DND-41 (cell line): ENCODE measurements around the gene ZBTB8B.

Source experiments
- ATAC-seq: fragments of 200-7000 bp; cut with Tn5 transposase; 3 replicates; pipeline ENCODE4 v1.9.1; 2021; ENCODE audit warnings: low read depth; ENCODE audit not compliant: insufficient read depth
- DNase-seq: peaks from one replicate; pipeline ENCODE4 v3.0.0-alpha.2; 2020
- H2AFZ ChIP-seq: 2 replicates; pipeline ENCODE4 v1.6.0; 2012; ENCODE audit warnings: low read depth, low read length
- H3K27ac ChIP-seq: 2 replicates; pipeline ENCODE4 v1.5.1; 2012; ENCODE audit warnings: low read length, inconsistent platforms
- H3K27me3 ChIP-seq: fragments of 200-600 bp; sonication (generic); 2 replicates; pipeline ENCODE4 v1.6.0; 2012; ENCODE audit warnings: low read length, mild to moderate bottlenecking, inconsistent platforms; ENCODE audit not compliant: insufficient read depth, poor library complexity
- H3K36me3 ChIP-seq: 2 replicates; pipeline ENCODE4 v1.5.1; 2012; ENCODE audit warnings: low read length, inconsistent platforms; ENCODE audit not compliant: insufficient read depth
- H3K4me1 ChIP-seq: 2 replicates; pipeline ENCODE4 v1.5.1; 2012; ENCODE audit warnings: mild to moderate bottlenecking, low read length; ENCODE audit not compliant: insufficient read depth
- H3K4me2 ChIP-seq: 2 replicates; pipeline ENCODE4 v1.6.0; 2012; ENCODE audit warnings: mild to moderate bottlenecking, moderate library complexity, low read length, inconsistent platforms; ENCODE audit not compliant: insufficient read depth
- H3K4me3 ChIP-seq, 2 experiments: fragments of 200-600 bp in 1 of 2; shearing (Covaris generic) in 1 of 2; 2 replicates each; pipeline ENCODE4 v1.5.1; 2012 to 2016; ENCODE audit warnings: inconsistent platforms in 2 of 2, low read length in 2 of 2, mild to moderate bottlenecking in 2 of 2, low read depth in 1 of 2, moderate library complexity in 1 of 2
- H3K79me2 ChIP-seq: 2 replicates; pipeline ENCODE4 v1.6.0; 2012; ENCODE audit warnings: low read length, inconsistent platforms; ENCODE audit not compliant: insufficient read depth
- H3K9ac ChIP-seq: 2 replicates; pipeline ENCODE4 v1.6.0; 2012; ENCODE audit warnings: low read depth, mild to moderate bottlenecking, inconsistent platforms, low read length, moderate library complexity
- H3K9me3 ChIP-seq: 2 replicates; pipeline ENCODE4 v1.5.1; 2012; ENCODE audit warnings: low read length, moderate library complexity, mild to moderate bottlenecking, inconsistent platforms; ENCODE audit not compliant: insufficient read depth, severe bottlenecking
- H4K20me1 ChIP-seq: 2 replicates; pipeline ENCODE4 v1.6.0; 2012; ENCODE audit warnings: low read length; ENCODE audit not compliant: insufficient read depth
- CTCF ChIP-seq: IDR thresholded peaks from 2 replicates; pipeline ENCODE4 v1.5.1; 2012; ENCODE audit warnings: borderline replicate concordance, low read length, moderate library complexity, mild to moderate bottlenecking; ENCODE audit not compliant: poor library complexity, severe bottlenecking; ENCODE audit errors: extremely low read depth
- EZH2 ChIP-seq: IDR thresholded peaks from 3 replicates; pipeline ENCODE4 v1.6.1; 2012; ENCODE audit warnings: borderline replicate concordance, low read depth, mild to moderate bottlenecking, moderate library complexity, low read length, inconsistent platforms; ENCODE audit not compliant: severe bottlenecking

Gene ZBTB8B

GRCh38 chr1:32509939-32510338 lies 45.1 kb downstream of the ZBTB8B start:
- Histone ChIP-seq H4K20me1 (no peaks in the 10 kb centered on the region), H3K4me1 (no peaks in the 10 kb centered on the region), H3K9me3 (no peaks in the 10 kb centered on the region), H3K4me2 (no peak overlapping the region), H3K4me3 (no peak overlapping the region), H3K79me2 (no peaks in the 10 kb centered on the region), H3K36me3 (no peaks in the 10 kb centered on the region), H3K27ac (no peak overlapping the region), H3K27me3 (peaks cover 11% of the 10 kb centered on the region), H3K9ac (no peak overlapping the region), H2AFZ (no peak overlapping the region)
- TF ChIP-seq EZH2 (no peak), CTCF (no peak)
- DNase-seq: no peak
- ATAC-seq: no peak
